Fibroblast of peridontal ligament (primary cell): ENCODE measurements around the gene TSTD2.
"Not testable (repeated sequence)": the region's sequence is repeated elsewhere in the genome, so short reads cannot be mapped to it uniquely, and the experiment has no call there.

Source experiments
- DNase-seq: peaks from one replicate; pipeline ENCODE4 v3.0.0-alpha.2; 2010; ENCODE audit errors: extremely low read depth

TSTD2 gene

DNA sequence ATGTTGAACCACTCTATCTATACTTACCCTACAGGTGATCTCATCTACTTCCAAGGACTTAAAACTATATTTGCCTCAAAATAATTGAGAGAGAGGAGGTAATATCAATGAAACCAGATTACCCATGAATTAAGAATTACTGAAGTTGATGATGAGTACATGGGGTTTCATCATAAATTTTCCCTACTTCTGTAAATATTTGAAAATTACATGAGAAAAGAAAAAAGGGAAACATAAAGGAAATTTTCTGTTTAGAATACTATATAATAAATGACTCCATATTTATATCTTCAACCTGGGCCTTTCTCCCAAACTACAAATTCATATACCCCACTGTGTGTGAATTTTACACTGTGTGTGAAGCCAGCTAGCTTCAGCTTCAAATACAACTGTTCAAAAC is 2.6 kb downstream of the TSTD2 start:
- DNase-seq, result no peak

DNA sequence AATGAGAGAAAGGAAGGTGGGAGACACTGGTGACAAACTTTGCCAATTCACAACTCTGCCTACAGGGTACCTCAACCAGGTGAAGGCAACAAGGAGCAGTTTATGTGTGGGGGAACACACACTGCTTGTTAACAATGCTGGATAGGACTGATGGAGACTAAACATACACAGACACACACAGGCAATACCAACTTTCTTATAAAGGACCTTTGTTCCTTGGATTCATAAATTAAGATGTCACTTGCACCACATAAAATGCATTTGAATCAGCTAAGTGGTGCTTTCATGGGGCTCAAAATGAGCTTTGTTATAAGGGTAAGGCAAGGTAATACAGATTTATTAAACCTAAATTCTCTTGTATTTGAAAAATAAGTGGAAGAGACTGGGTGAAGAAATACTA is 4.0 kb downstream of the TSTD2 start:
- no peak for DNase-seq

DNA sequence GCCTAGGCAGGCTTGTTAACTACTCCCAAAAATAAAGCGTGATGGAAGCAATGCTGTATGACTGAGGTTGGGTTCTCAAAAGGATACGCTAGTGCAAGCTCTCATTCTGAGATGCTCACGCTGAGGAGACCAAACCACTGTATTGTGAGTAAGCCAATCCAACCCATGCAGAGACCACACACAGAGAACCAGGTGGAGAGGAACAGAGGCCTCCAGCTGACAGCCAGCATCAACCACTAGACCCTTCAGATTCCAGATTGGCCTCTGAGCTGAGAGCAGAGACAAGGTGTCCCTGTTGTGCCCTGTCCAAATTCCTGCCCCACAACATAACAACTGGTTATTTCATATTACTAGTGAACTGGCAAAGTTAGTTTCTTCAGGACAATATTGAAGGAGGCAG is 4.5 kb downstream of the TSTD2 start:
- no peak for DNase-seq

DNA sequence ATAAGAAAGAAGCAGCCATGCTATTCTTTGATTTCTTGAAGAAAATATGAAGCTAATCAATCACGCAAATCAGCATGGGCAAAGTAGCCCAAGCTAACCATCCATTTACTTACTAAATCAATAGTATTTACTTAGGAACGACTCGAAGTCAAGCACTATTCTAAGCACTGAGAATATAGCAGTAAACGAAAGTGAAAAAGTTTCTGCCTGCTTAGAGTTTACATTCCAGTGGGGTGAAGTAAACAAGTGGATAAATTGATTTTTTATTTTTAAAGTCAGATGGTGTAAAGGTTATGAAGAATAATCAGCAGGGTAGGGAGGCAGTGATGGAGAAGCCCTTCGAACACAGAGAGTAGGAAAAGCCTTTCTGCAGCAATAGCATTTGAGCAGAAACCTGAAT is 5.5 kb downstream of the TSTD2 start:
- peak; percentile 61 for DNase-seq

DNA sequence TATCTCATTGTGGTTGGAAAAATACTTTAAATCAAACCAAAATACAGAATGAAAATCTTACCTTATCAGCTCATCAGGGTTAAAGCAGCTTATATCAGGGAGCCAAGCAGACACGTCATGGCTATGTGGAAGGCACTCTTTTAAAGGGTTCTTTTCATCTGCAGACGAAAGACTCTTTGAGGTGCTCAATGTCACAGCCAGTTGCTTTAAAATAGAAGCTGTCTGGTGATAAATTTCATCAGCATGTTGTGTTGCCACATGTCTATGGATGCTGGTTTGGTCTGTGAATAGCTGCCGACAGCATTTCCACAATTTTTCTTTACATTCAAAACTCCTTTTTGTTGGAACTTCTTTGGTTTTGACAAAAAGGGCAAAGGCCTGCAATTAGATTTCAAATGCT is 7.5 kb downstream of the TSTD2 start:
- no peak for DNase-seq

DNA sequence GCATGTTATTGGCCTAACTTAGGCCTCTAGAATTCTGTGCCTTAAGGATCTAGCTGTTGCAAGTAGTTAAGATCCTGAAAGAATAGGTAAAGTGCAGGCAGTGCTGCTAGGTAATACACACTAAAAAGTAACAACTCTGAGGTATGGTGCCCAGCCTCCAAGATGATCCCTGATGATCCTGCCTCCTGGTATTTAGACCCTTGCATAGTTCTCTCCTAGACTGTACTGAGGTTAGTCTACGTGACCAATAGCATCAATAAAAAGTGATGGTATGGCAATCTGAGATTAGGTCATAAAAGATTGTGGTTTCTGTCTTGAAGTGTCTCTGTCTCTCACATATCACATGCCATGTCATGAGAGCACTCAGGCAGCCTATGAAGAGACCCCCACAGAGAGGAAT is 9.2 kb downstream of the TSTD2 start:
- DNase-seq, result no peak

DNA sequence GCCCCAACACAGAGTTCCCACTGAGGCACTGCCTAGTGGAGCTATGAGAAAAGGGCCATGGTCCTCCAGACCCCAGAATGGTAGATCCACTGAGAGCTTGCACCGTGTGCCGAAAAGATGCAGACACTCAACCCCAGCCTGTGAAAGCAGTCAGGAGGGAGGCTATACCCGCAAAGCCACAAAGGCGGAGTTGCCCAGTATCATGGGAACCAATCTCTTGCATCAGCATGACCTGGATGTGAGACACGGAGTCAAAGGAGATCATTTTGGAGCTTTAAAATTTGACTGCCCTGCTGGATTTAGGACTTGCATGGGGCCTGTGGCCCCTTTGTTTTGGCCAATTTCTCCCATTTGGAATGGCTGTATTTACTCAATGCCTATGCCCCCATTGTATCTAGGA is 10.7 kb downstream of the TSTD2 start:
- not testable (repeated sequence) for DNase-seq

DNA sequence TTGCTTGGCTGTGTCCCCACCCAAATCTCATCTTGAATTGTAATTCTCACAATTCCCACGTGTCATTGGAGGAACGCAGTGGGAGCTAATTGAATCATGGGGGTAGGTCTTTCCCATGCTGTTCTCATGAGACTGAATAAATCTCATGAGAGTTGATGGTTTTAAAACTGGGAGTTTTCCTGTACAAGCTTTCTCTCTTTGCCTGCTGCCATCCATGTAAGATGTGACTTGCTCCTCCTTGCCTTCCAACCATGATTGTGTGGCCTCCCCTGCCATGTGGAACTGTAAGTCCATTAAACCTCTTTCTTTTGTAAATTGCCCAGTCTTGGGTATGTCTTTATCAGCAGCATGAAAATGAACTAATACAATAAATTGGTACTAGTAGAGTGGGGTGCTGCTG is 13.1 kb downstream of the TSTD2 start:
- DNase-seq, result not testable (repeated sequence)

DNA sequence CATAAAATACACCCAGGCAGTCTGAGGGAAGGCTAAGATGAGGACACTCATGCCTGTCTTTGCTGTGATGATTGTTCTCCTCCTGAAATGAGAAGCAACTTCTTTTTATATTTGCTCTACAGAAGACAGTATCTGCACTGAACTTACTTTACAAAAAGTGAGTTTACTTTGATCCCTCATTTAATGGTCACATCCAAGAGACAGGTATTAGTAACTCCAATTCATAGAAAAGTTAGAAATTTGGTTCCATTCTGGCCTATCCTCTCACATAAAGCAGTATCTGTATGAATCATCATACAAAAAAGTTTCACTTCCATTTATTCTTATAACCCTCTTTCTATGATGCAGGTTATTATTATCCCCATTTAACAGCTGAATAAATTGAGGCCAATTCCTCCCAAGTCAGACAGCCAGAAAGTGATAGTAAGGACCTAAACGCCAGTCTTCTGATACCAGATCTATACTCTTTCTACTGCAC is 15.2 kb downstream of the TSTD2 start:
- no peak for DNase-seq

DNA sequence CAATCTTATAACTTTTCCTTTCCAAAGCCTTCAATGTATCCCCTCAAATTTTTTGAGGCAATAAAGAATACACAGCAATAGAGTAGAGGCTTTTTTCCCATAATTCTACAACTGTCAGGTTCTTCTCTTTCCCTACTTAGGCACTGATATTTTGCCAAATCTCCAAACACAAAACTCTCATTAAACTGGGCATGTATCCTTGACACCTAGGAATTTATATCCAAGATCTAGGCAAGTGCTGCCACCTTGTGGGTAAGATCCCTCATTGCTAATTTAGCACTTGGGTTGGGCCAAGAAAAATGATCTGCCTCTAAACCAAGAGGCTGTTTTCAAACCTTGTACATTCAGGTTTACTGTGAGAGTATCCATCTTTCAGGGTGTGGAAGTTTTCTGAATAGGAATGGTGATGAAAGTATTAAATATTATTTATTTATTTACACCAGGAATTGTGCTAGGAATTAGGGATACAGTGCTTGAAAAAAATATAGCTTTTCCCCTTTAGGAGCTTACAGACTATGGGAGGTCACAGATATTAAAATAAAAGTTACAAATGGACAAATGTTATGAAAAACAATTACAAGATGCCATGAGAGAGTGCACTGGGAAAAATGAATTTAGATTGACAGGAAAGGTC is 17.6 kb downstream of the TSTD2 start:
- peak; percentile 73 for DNase-seq

DNA sequence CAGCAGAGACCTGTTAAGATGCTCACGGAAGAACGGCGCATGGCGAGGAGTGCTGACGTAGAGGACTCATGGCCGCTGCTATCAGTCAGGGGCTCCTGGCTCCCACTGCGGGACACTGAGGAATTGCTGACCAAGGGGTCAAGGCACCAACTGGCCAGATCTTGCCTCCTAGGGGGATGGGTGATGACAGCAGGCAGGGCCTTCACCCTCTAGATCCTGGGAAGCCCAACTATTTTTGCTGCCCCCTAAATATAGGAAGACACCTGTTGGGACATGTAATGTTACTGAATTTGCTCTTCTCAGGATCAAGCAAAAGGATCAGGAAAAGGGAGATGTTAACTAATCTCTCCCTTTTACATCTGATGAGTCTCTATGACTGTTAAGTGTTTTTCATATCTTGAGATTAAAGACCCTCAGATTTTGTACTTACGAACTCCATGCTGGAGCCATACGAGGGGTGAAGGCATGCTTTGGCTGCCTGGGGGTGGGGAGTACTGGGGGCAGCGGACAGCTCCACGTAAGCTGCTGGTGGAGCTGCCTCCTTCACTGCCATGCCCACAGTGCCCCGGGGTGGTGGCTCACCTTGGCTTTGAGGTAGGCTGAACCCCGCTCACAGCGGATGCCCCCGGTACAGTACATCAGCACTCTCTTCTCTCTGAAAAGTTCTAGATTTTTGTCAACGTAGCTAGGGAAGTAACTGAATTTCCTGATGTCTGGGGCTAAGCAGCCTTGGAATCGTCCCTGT is 28.1 kb downstream of the TSTD2 start:
- DNase-seq, result no peak

DNA sequence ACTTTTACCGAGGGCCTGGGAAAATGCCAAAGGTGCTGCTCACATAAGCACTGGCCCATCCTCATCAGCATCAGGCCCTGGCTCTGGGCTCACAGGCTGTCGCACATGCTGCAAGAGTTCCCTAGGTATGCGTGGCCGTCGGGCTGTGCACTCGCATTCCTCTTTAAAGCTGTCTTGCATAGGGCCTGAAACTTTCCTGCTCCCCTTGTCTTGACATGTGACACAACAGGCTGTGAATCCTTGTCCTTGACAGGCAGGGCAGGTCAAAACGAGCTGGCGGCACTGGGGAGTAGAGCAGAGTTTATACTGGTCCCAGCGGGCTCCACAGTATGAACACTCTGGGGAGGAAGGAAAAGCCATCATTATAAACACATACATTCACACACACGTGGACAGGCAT is 30.7 kb downstream of the TSTD2 start:
- no peak for DNase-seq

DNA sequence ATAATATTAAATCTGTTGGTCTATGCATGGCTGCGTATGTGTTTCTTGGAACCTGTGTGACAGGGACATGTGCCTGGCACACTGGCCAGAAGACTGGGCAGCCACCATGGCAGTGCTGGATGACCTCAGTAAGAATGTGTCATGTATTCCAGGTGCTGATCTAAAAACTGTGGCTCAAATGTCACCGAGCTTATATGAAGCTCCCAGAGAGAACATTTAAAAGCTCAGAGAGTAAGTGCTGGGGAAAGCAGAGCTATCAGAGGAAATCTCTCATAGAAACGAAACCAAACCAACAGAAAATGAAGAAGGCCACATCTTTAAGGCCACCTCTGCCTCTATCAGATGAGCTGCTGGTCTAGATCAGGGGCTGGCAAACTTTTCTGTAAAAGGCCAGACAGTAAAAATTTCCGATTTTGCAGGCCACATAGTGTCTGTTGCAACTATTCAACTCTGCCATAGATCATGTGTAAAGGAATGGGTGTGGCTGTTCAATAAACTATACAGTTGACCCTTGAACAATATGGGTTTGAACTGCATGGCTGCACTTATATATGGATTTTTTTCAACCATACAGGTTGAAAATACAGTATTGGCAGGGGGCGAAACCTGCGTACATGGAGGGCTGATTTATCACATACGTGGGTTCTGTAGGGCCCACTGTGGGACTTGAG is 31.8 kb downstream of the TSTD2 start:
- DNase-seq, result no peak

DNA sequence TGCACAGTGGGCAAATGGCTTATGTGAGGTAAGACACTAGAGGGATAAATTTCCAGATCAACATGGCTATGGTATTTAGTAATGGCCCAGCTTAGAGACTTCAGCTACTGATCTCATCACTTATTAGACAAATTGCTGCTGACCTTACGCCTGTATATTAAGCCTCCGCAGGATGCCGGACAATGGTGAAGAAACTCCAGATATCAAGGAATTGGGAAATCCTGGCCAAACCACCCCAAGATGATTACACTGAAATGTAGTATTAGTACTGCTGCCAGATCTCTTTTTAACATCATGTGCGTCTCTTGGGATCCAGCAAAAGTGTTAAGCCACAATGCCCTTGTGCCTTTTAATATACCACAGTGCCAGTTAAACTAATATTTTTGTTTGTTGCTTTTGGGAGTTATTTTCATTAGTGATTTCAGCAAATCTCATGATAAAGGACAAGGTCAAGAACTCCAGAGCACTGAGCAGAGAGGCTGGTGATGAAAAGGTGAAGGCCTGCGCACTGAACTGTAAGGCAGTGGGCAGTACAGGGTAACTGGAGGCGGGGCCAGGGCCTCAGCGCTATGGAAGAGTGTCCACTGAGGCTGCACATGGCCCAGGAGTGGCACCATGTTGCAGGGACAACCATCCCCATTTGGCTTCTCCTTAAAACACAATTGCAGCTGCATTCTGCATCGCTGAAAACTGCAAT is 32.5 kb downstream of the TSTD2 start:
- no peak for DNase-seq

DNA sequence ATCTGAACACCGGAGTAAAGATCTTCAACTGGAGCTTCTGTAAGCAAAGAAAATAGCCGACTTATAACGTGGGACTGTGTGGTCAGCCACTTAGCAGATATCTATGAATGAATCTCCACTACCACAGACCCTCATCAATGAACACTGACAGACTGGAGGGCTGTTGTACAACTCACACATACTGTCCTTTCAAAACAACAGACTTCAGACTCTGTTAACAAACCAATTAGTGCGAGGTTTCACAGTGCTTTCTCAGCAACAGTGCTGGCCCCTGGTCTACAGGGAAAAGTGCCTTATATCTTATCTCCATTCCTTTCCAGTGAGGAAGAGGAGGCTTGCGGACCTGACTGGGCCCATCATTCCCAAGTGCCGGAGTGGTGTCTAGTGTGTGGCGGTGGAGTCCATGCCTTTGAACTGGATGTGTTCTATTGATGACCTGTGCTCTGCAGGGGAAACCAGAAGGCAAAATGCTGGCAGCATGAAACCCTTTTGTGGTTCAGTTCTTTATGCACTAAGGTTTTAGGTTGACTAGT is 33.8 kb downstream of the TSTD2 start:
- no peak for DNase-seq

DNA sequence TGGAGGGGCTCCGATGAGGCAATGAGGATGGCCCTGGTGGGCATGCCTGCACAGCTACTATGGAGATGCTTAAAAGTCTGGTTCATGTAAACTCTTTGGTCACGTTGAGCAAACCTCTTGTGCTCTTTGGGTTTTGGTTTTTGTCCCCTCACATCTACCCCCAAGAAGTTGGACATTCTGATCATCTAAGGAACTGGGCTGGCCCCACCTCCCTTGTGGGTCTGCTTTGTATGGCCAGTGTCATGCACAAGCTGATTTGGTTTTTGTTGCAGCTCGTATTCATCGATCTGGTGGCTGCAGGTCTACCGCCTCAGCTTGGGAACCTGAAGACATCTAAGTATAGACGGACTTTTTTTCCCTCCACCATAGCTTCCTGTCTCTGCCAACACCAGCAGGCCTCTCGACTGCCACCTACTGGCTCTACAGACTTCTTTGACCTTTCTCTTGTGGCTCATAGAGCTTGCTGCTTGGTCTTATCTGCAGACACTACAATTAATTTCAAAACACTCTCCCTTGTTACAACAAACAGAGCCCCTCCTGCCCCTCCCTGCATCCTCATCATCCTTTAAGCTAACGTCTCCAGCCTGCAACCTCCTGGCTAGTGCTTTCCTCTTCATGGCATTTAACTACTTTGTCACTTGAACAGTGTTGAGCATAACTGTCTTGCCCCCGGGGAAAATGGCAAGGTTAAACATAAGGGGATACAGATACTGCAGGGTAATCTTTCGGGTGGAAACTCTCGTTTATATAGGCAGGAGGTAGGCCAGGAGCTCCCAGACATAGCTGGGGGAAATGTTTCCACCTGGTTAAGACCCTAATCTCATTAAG is 34.5 kb downstream of the TSTD2 start:
- DNase-seq, result peak; percentile 85

DNA sequence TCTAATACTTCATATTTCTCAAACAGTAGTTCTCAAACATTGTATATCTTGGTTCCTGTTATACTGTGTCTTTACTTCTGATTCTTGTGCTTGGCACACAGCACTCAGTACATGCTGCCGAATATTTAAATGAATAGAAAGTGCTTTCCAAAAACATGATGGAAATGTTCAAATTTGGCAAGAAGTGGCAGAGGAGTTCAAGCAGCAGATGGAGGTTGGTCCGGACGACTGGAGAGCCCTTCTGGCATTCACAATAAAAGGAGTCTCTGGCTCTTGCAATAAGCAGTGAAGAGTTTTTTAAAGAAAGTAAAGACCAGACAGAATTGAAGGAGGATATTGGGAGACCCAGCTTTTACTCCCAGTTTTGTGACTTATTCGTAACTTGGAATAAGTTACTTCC is 36.3 kb downstream of the TSTD2 start:
- DNase-seq, result no peak

DNA sequence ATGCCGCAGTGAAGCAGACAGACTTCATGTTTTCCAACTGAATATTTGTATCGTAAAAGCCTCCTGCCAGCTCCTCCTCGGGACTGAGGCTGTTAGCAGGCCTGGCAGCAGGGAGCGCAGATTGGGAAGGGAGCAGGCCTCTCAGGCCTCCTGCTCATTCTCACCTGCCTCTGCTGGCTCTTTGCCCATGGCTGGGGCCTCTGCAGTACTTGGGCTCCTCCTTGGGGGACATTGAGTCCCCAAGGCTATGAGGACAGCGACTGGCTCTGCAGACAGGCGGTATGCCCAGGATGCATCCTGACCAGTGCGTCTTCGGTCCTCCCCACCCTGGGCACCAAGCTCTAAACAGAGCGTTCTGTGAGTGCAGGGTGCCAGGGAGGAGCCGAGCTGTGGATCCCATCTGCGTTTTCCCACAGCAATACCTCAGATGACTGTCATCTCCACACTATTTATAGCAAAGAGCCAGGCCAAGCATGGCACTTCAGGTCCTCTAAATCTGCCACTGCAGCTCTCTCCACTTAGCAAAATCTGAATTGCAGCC is 38.7 kb downstream of the TSTD2 start:
- DNase-seq, result no peak

DNA sequence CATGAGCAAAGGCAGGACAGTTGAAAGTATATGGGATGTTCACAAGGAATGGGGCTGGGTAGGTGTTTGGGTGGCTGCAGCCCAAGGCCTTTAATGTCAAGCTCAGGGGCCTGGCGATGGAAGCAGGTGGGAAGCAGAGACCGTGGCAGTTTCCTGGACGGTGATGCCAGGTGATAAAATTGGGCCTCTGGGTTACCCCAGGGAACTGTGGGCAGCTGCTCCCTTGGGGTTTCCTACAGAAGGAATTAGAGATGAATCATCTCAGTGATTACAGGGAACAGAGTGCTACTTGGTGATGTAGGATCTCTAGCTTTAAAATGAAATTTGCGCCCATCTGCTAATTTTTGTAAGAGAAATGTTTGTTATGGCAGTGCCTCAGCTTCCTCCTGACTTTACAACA is 39.2 kb downstream of the TSTD2 start:
- no peak for DNase-seq

DNA sequence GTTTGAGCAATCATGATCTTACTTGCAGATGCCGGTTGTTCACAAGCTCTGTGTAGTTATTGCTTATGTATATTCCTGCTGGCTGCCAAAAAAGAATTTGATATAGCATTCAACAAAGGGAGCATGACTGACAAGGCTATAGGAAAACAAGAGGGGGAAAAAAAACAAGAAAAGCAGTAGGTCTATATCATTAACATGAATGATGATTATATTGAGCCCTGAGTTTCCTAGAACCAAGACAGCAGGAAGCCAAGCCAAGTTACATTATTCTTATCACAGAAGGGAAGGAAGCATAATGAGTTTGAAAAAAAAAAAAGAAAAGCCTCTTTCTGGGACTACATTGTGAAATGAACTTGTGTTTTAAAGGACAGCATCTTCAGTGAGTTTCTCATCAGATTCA is 41.0 kb downstream of the TSTD2 start:
- DNase-seq, result no peak

DNA sequence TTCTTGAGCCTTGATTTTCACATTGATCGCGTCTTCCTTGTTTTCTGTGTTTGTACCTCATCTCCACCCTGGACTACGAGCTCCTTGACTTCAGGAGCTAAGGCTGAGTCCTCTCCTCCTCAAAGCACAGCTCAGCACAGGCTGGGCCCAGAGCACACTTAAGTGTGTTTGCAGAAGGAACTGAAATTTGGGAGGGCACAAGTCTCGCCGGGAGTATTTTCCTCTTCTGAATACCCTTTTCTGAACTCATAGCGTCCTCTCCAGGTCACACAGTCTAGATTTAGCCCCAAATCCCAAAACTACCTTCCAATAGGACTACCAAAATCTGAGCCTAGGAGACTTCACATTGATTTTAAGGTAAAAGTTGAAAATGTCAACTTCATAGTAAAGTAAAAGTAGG is 41.6 kb downstream of the TSTD2 start:
- DNase-seq, result no peak
